ENCODE results near the gene ADARB2.
A peak's percentile ranks its signal among the peaks of the same experiment; 100 is the strongest.
"Not testable (repeated sequence)": the region's sequence is repeated elsewhere in the genome, so short reads cannot be mapped to it uniquely, and the experiment has no call there.

ADARB2 gene

GRCh38 chr10:1451362-1451888 is 285.9 kb downstream of the ADARB2 start:
- DNase-seq: no peak

- no peak for DNase-seq
Measured at GRCh38 chr10:1449572-1450205, 287.6 kb downstream of the ADARB2 start.

DNA sequence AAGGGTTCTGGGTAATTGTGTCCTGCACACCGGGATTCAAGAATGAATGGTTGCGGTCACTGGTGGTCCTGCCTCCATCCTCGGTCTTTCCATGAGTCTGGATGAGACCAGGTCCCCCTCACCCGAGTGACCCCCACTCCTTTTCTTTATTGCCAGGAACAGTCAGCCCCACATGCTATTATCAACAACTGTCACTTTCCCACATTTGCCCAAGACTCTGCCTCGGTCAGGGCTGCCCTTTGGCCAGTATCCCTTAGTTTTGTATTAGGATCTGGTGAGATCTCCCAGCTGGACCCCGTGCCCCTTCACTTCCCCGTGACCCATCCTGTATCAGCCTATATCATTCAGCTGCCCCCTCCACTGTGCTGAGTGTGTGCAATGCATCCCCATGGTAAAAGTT is 288.3 kb downstream of the ADARB2 start:
- DNase-seq: no peak

DNA sequence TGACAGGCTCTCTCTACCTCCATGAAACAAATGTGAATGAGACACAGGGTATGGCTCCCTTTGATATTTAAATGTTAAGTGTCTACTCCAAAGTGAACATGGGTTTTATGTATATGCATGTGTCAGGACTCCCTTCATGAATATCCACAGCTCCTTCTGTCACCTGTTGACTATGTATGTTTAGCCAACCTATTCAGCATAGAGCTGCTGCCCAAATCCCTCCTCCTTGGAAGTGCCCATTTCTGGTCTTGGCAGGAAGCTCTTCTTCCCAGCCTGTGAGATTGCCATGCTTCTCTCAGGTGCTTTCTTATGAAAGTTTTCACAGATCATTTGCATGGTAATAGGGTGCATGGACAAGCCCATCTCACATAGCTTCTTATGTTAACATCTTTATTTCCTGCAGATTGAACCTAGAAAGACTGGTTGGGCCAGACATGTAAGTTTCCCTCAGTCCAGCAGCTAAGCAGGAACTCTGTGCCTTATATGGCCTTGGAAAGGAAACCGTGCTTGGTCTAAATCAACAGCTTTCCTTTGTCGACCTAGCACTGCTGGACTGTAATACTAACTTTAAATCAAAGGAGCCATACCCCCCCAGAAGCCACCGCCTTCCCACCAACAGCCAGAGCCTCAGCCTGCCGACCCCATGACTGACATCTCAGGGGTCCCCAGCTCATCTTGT is 288.9 kb downstream of the ADARB2 start:
- DNase-seq: no peak

DNA sequence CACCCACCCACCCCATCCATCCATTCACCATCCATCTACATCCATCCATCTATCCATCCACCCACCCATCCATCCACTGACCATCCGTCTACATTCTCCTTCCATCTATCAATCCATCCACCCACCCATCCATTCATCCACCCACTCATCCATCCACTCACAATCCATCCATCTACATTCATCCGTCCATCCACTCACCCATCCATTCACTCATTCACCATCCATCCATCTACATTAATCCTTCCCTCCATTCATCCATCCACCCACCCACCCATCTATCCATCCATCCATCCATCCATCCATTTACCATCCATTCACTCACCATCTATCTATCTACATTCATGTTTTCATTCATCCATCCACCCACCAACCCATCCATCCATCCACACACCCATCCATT is 292.5 kb downstream of the ADARB2 start:
- DNase-seq: no peak

GRCh38 chr10:1440897-1441296 is 296.4 kb downstream of the ADARB2 start:
- DNase-seq: no peak

DNA sequence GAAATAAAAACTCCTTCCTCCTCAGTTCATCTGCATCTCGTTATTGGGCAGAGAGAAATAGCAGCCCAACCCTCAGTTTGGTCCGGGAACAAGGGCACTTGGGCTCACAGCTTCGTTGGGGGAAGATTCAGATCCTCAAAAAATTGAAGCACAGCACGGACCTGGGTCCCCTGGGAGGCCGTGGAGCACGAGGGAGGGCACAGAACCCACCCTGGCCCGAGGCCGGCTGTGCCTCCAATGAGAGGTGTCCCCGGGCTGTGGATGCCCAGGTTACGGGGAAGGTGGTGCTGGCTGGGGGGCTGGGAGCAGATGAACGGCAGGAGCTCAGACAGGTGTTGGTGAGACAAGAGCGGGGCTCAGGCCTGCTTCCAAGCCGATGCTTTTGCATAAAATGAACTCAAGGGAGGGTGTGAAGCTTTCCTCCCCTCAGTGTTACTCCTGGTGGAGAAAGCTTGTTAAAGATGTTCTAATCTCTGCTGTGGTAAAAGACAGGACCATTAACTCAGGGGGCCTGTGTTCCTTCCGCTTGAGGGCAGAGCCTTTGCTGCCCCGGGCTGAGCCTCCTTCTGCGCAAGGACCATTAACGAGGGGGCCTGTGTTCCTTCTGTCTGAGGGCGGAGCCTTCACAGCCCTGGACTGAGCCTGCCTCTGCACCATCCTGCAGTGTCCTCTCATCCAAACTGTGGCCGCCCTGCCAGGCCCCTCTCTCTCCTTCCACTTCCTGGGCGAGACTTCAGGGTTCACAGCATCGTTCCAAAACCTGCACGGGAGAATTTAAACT is 302.2 kb downstream of the ADARB2 start:
- DNase-seq: no peak

DNA sequence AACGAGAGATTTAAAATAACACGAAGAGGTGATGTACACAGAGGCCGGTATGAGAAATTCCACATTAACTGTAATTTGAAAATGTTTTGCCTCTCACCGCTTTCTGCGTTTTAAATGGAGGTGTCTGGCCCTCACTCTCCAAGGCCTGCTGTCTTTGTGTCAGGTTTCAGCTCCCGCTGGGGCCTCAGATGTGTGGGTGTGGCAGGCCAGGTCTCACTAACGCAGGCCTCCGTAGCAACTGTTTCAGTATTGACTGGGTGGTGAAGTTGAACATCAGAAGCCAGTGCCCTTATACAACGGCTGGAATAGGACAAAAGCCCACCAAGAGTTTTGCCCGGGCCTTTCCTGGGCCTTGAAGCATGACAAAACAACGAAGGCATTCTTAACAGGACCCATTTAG is 303.1 kb downstream of the ADARB2 start:
- peak; percentile 63 for DNase-seq

- no peak for DNase-seq
Measured at GRCh38 chr10:1432161-1432560, 305.2 kb downstream of the ADARB2 start.

- no peak for DNase-seq
Measured at GRCh38 chr10:1431229-1431628, 306.1 kb downstream of the ADARB2 start.

DNA sequence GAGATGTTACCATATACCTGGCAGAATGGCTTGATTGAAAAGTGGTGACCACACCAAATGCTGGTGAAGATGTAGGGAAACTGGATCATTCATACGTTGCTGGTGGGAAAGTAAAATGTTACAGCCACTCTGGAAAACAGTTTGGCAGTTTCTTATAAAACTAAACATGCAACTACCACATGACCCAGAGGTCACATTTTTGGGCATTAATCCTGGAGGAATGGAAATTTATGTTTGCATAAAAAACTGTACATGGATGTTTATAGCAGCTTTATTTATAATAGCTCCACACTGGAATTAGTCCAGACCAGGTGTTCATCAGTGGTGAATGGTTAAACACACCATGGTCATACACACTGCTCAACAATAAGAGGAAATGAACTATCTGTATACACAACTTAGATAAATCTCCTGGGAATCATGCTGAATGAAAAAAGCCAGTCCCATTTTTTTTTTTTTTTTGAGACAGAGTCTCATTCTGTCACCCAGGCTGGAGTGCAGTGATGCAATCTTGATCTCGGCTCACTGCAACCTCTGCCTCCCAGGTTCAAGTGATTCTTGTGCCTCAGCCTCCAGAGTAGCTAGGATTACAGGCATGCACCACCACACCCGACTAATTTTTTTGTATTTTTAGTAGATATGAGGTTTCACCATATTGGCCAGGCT is 309.7 kb downstream of the ADARB2 start:
- not testable (repeated sequence) for DNase-seq

DNA sequence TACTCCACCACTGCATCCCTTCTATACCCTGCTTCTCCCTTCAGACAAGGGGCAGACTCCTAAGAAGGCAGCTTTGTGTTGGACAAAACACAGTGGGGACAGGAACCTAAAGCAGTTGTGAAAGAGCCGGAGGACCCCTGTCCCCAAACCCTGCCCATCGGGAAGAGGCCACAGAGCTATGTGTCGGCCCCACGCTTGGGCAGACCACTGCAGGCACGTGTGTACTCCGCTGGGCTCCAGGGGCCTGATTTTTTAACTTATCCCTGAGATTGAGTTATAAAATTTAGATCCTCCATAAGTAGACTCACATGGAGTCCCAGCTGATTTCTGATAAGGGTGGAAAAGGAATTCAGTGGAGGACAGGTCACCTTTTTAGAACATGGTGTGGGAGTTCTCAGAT is 310.5 kb downstream of the ADARB2 start:
- DNase-seq: no peak

DNA sequence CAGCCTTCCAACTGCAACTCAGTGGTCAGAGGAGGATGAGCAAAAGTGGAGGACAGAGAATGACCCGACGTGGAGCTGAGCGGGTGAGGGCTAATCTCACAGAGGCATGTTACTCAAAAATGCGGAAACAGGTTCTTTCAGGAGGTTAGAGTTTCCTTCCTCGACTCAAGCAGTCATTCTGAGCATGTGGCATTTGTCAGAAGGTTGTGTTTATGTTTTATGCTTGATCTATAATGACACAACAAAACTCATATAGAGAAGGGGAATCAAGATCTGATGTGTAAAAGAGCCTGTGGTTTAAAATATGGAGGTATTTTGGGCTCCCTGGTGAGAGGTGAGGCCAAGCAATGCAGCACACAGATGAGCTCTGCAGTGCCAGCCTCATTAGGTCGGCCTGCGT is 311.4 kb downstream of the ADARB2 start:
- DNase-seq: no peak

DNA sequence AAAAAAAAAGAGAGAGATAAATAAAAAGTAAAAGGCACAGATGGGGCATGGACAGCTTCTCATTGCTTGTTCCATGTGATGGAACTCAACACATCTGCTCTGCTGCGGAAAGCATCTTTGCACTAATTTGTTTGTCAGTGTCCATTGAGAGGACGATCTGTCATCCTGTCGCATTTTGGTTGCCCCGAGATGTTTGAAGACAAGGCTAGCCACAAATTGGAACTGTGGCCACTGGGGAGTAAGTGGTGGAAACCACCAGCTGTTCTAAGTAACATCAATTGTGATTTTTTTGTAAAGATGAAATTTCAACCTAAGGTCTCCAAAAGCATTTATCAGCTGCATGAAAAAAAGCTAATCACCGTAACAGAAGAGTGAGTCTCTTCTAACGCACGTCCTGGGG is 312.7 kb downstream of the ADARB2 start:
- no peak for DNase-seq

DNA sequence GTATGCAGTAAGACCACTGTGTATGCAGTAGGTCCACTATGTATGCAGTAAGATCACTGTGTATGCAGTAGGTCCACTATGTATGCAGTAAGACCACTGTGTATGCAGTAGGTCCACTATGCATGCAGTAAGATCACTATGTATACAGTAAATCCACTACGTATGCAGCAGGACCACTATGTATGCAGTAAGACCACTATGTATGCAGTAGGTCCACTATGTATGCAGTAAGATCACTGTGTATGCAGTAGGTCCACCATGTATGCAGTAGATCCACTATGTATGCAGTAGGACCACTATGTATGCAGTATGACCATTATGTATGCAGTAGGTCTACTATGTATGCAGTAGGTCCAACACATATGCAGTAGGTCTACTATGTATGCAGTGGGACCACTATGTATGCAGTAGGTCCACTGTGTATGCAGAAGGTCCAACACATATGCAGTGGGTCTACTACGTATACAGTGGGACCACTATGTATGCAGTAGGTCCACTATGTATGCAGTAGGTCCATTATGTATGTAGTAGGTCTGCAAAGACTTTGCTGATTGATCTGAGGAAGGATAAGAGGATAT is 313.6 kb downstream of the ADARB2 start:
- DNase-seq: no peak

DNA sequence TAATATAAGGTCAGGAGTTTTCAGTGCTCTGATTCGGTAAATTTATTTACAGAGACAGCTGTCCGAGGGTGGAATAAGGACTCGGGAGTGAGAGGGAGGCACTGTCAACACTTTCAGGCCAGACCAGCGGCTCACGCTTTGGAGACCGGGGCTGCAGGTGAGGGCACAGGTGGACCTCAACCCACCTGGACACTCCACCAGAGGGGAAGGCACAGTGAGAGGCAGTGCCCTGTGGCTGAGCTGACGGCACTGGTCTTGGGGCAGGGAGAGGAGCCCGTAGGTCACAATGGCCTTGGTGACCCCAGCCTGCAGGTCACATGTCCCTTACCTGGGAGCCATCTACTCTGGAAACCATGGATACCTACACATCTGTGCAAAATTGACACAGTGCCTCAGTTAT is 315.1 kb downstream of the ADARB2 start:
- DNase-seq: no peak

DNA sequence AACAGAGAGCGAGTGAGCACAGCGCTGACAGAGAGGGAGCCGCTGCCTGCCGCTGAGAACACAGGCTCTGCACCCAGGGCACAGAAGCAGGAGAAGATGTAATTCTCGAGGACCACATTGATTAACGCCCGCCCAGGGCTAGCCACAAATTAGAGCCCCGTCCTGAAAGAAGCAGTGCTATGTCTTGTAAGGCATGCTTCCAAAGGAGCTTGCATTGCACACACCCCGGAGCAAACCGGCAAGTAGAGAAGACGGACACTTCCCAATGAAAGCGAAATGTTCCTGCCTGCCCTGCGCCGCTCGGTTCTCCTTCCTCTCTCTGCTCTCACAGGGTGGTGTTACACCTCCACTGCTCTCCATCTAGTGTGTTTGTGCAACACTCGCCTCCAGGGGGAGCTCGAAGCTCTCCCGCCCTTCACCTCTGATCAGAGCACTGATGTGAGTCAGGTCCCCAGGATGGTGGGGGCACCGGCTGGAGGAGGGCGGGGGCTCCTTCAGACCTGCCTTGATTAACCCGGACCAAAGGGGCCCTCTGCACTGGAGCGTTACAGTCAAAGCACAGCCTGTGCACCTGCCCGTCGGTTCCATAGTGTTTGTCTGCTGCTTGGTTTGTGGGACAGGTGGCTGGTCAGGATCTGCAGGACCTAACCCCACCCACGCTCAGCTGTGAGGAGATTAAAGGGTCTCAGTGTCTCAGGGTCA is 316.5 kb downstream of the ADARB2 start:
- peak; percentile 83 for DNase-seq

- DNase-seq: no peak
Measured at GRCh38 chr10:1419796-1420610, 317.3 kb downstream of the ADARB2 start.

- DNase-seq: no peak
Measured at GRCh38 chr10:1418031-1418550, 319.2 kb downstream of the ADARB2 start.

- DNase-seq: no peak
Measured at GRCh38 chr10:1417574-1417973, 319.8 kb downstream of the ADARB2 start.

DNA sequence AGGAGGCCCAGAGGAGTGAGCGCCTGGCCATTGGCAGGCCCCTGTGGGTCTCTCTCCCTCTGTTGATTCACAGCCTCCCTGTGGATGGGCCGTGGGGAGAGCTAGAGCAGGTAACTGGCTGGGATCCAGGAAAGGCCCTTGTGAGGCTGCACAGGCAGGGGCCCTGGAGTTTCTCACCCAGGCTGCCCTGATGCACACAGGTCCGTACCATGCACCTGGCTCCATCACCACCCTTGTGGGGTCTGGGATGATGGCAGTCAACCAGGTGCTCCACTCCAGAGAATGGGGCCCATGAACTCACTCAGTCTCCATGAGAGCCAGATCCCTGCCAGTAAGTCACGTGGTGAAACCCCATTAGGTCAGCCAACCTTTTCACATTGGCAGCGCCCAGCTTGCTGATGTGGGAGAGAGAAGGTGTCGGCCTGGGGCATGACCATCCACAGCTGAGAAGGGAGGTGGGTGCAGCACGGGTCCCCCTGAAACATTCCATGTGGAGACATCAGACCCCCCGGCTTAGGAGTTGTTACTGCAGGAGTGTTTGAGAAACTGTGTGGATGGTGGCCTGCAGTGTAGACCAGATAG is 320.8 kb downstream of the ADARB2 start:
- no peak for DNase-seq

All from NCI-H748 treated with DMSO at 0.1 percent for 48 hours (cell line).